Tongue (tissue), 2 donors: ENCODE measurements around the gene PDE4C. TPM values are rescaled to one million over a fixed set of nuclear protein-coding genes. Genes with fewer than 3 reads are reported as not detected.

Experiments used
- DNase-seq: peaks from one replicate; pipeline ENCODE4 v3.0.0-alpha.2; 2015
- total RNA-seq: library from RNA; depleted of rRNA; stranded (reverse); fragments of >200 nt; gene quantifications from one replicate; pipeline ENCODE4 v1.2.3, GENCODE V29; 2014

Gene PDE4C
- total RNA-seq, 1 donor from 2014 or later = 5.7 TPM

GRCh38 chr19:18254546-18255503 is 28.6 kb upstream of the PDE4C start:
- DNase-seq = no peak

- no peak for DNase-seq
Observed at GRCh38 chr19:18253716-18254115, 27.5 kb upstream of the PDE4C start.

GRCh38 chr19:18253130-18253529 is 26.9 kb upstream of the PDE4C start:
- DNase-seq = no peak

GRCh38 chr19:18252370-18252717 is 26.1 kb upstream of the PDE4C start:
- DNase-seq = no peak

- DNase-seq = peak; percentile 87
Observed at GRCh38 chr19:18251587-18252369, 25.5 kb upstream of the PDE4C start.

GRCh38 chr19:18249834-18250233 is 23.6 kb upstream of the PDE4C start:
- no peak for DNase-seq

- DNase-seq = no peak
Observed at GRCh38 chr19:18245297-18245696, 19.1 kb upstream of the PDE4C start.

- no peak for DNase-seq
Observed at GRCh38 chr19:18239303-18239702, 13.1 kb upstream of the PDE4C start.

- no peak for DNase-seq
Observed at GRCh38 chr19:18234194-18234593, 8.0 kb upstream of the PDE4C start.

GRCh38 chr19:18233224-18233825 is 7.1 kb upstream of the PDE4C start:
- DNase-seq = peak; percentile 74

GRCh38 chr19:18232540-18233223 is 6.4 kb upstream of the PDE4C start:
- DNase-seq = no peak

GRCh38 chr19:18231775-18232174 is 5.5 kb upstream of the PDE4C start:
- DNase-seq = no peak

- DNase-seq = no peak
Observed at GRCh38 chr19:18230941-18231734, 4.9 kb upstream of the PDE4C start.

- no peak for DNase-seq
Observed at GRCh38 chr19:18229915-18230314, 3.7 kb upstream of the PDE4C start.

- DNase-seq = no peak
Observed at GRCh38 chr19:18229474-18229873, 3.2 kb upstream of the PDE4C start.

GRCh38 chr19:18227781-18228271 is 1.6 kb upstream of the PDE4C start:
- DNase-seq = no peak

GRCh38 chr19:18226956-18227780 is 930 bp upstream of the PDE4C start:
- peak; percentile 40 for DNase-seq

- no peak for DNase-seq
Observed at GRCh38 chr19:18225355-18225701, 910 bp downstream of the PDE4C start.

GRCh38 chr19:18224525-18225354 is 1.5 kb downstream of the PDE4C start:
- peak; percentile 98 for DNase-seq
